Measurements from ENCODE around the gene GARIN5B.

- TF ChIP-seq POLR2A (IDR thresholded peaks at IDR 0.05; ENCODE audit: low read length) (no peak), GATA1 (IDR thresholded peaks at IDR 0.05; ENCODE audit: low read depth, low read length) (no peak)
Measured at GRCh38 chr19:55308281-55308680, 54.8 kb downstream of the GARIN5B start.
